ENCODE data around the gene PLEK. TPM values are rescaled to one million over a fixed set of nuclear protein-coding genes. Genes with fewer than 3 reads are reported as not detected.

Gene PLEK
- total RNA-seq, 1 donor from 2014 or later: not detected

DNA sequence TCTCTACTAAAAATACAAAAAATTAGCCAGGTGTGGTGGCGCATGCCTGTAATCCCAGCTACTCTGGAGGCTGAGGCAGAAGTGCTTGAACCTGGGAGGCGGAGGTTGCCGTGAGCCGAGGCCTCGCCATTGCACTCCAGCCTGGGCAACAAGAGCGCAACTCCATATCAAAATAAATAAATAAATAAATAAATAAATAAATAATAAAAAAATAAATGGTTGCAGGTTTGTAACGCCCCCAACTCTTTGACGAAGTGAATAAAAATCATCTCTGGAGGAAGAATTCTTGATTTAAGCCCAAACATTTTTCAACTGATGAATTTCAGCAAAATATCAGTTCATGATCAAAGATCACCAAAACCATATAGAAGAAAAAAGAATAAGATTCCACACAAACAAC, 32.1 kb upstream of the PLEK start:
- DNase-seq (ENCODE audit: low read depth) (no peak), FAIRE-seq (no peak)
- Histone ChIP-seq H3K27me3 (ENCODE audit: insufficient read depth, low read length) (no peaks in the 10 kb centered on the region), H3K79me2 (ENCODE audit: insufficient read depth, low read length) (no peaks in the 10 kb centered on the region), H3K4me2 (ENCODE audit: low read length) (no peak overlapping the region), H4K20me1 (ENCODE audit: insufficient read depth, low read length) (no peaks in the 10 kb centered on the region), H3K9ac (ENCODE audit: low read length) (no peak overlapping the region), H3K4me3 (ENCODE audit: insufficient read depth, low read depth, low read length) (no peak overlapping the region), H3K36me3 (ENCODE audit: insufficient read depth, low read length) (no peaks in the 10 kb centered on the region), H3K27ac (ENCODE audit: low read depth, low read length) (no peak overlapping the region), H3K9me3 (ENCODE audit: insufficient read depth, low read depth, low read length) (no peaks in the 10 kb centered on the region), H2AFZ (ENCODE audit: low read depth, low read length) (no peak overlapping the region), H3K4me1 (ENCODE audit: insufficient read depth, low read length) (no peaks in the 10 kb centered on the region)
- Mint-ChIP-seq H3K27ac (ENCODE audit: unreplicated experiment) (no peak overlapping the region), H3K27me3 (ENCODE audit: low read depth, unreplicated experiment) (no peaks in the 10 kb centered on the region), H3K4me1 (ENCODE audit: low read depth, unreplicated experiment) (peaks cover 18% of the 10 kb centered on the region), H3K9me3 (ENCODE audit: unreplicated experiment) (peaks cover 2% of the 10 kb centered on the region), H3K36me3 (ENCODE audit: low read depth, unreplicated experiment) (no peaks in the 10 kb centered on the region), H3K4me3 (ENCODE audit: unreplicated experiment) (no peak overlapping the region)
- TF ChIP-seq, protein P1, sequence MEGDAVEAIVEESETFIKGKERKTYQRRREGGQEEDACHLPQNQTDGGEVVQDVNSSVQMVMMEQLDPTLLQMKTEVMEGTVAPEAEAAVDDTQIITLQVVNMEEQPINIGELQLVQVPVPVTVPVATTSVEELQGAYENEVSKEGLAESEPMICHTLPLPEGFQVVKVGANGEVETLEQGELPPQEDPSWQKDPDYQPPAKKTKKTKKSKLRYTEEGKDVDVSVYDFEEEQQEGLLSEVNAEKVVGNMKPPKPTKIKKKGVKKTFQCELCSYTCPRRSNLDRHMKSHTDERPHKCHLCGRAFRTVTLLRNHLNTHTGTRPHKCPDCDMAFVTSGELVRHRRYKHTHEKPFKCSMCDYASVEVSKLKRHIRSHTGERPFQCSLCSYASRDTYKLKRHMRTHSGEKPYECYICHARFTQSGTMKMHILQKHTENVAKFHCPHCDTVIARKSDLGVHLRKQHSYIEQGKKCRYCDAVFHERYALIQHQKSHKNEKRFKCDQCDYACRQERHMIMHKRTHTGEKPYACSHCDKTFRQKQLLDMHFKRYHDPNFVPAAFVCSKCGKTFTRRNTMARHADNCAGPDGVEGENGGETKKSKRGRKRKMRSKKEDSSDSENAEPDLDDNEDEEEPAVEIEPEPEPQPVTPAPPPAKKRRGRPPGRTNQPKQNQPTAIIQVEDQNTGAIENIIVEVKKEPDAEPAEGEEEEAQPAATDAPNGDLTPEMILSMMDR (IDR thresholded peaks at IDR 0.05; ENCODE audit: insufficient read depth, low read depth, low read length): no peak
- no peak for TF ChIP-seq EZH2 (IDR thresholded peaks at IDR 0.05; ENCODE audit: insufficient read depth, low read length)

DNA sequence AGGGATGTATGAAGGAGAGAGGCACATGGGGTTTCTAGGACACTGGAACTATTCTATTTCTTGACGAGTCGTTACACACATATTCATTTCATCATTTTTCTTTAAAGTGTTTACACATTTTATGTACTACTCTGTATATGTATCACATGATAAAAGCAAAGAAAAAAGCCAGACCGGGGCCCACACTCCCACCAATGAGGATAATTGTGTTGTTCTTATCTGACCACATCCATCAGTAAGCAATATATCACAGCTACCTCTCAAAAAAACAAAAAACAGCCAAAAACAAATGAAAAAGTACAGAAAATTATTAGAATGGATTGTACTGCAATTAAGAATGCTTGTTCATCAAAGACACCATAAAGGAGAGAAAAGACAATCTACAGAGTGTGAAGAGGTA, 31.2 kb upstream of the PLEK start:
- no peak overlapping the region for H3K9ac ChIP-seq (ENCODE audit: low read length)
- Mint-ChIP-seq H3K9me3 (ENCODE audit: unreplicated experiment) (peaks cover 2% of the 10 kb centered on the region), H3K36me3 (ENCODE audit: low read depth, unreplicated experiment) (no peaks in the 10 kb centered on the region), H3K27me3 (ENCODE audit: low read depth, unreplicated experiment) (no peaks in the 10 kb centered on the region), H3K4me3 (ENCODE audit: unreplicated experiment) (no peak overlapping the region), H3K27ac (ENCODE audit: unreplicated experiment) (no peak overlapping the region), H3K4me1 (ENCODE audit: low read depth, unreplicated experiment) (peaks cover 13% of the 10 kb centered on the region)
- H3K9me3 ChIP-seq (ENCODE audit: insufficient read depth, low read depth, low read length): no peaks in the 10 kb centered on the region
- H3K4me1 ChIP-seq (ENCODE audit: insufficient read depth, low read length): no peaks in the 10 kb centered on the region
- H2AFZ ChIP-seq (ENCODE audit: low read depth, low read length): no peak overlapping the region
- H4K20me1 ChIP-seq (ENCODE audit: insufficient read depth, low read length): no peaks in the 10 kb centered on the region
- no peak for DNase-seq (ENCODE audit: low read depth)
- H3K27me3 ChIP-seq (ENCODE audit: insufficient read depth, low read length): no peaks in the 10 kb centered on the region
- no peaks in the 10 kb centered on the region for H3K36me3 ChIP-seq (ENCODE audit: insufficient read depth, low read length)
- no peak overlapping the region for H3K4me2 ChIP-seq (ENCODE audit: low read length)
- TF ChIP-seq EZH2 (IDR thresholded peaks at IDR 0.05; ENCODE audit: insufficient read depth, low read length): no peak
- TF ChIP-seq, protein P1 (IDR thresholded peaks at IDR 0.05; ENCODE audit: insufficient read depth, low read depth, low read length): no peak
- H3K4me3 ChIP-seq (ENCODE audit: insufficient read depth, low read depth, low read length): no peak overlapping the region
- no peak for FAIRE-seq
- H3K79me2 ChIP-seq (ENCODE audit: insufficient read depth, low read length): no peaks in the 10 kb centered on the region
- H3K27ac ChIP-seq (ENCODE audit: low read depth, low read length): no peak overlapping the region

DNA sequence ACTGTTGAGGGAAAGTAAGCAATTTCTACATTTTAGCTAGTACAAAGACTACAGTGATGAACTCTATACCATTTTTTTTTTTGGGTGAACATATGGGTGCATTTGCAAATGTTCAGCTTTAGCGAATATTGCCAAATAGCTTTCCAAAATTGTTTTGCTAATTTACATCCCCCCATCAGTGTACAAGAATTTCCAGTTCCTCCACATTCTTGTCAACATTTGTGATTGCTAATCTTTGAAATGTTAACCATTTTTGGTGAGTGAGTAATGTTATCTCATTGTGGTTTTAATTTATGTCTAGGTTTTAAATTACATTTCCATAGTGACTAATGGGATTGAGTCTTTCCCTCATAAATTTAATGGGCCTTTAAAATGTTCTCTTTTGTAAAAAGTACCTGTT, 28.9 kb upstream of the PLEK start:
- H3K27ac Mint-ChIP-seq (ENCODE audit: unreplicated experiment): no peak overlapping the region
- no peak overlapping the region for H3K4me3 Mint-ChIP-seq (ENCODE audit: unreplicated experiment)
- DNase-seq (ENCODE audit: low read depth) (peak; percentile 77), FAIRE-seq (peak; percentile 86)
- H3K79me2 ChIP-seq (ENCODE audit: insufficient read depth, low read length): no peaks in the 10 kb centered on the region
- H3K4me3 ChIP-seq (ENCODE audit: insufficient read depth, low read depth, low read length): no peak overlapping the region
- H3K27me3 ChIP-seq (ENCODE audit: insufficient read depth, low read length): no peaks in the 10 kb centered on the region
- H4K20me1 ChIP-seq (ENCODE audit: insufficient read depth, low read length): no peaks in the 10 kb centered on the region
- no peak overlapping the region for H3K9ac ChIP-seq (ENCODE audit: low read length)
- peaks cover 2% of the 10 kb centered on the region for H3K9me3 Mint-ChIP-seq (ENCODE audit: unreplicated experiment)
- no peaks in the 10 kb centered on the region for H3K36me3 Mint-ChIP-seq (ENCODE audit: low read depth, unreplicated experiment)
- no peaks in the 10 kb centered on the region for H3K36me3 ChIP-seq (ENCODE audit: insufficient read depth, low read length)
- H3K4me2 ChIP-seq (ENCODE audit: low read length): peak overlapping the region; percentile 47
- no peaks in the 10 kb centered on the region for H3K9me3 ChIP-seq (ENCODE audit: insufficient read depth, low read depth, low read length)
- no peak for TF ChIP-seq EZH2 (IDR thresholded peaks at IDR 0.05; ENCODE audit: insufficient read depth, low read length)
- TF ChIP-seq, protein P1 (IDR thresholded peaks at IDR 0.05; ENCODE audit: insufficient read depth, low read depth, low read length): no peak
- H2AFZ ChIP-seq (ENCODE audit: low read depth, low read length): no peak overlapping the region
- H3K4me1 Mint-ChIP-seq (ENCODE audit: low read depth, unreplicated experiment): peaks cover 2% of the 10 kb centered on the region
- peak overlapping the region; percentile 8 for H3K27ac ChIP-seq (ENCODE audit: low read depth, low read length)
- H3K4me1 ChIP-seq (ENCODE audit: insufficient read depth, low read length): no peaks in the 10 kb centered on the region
- no peaks in the 10 kb centered on the region for H3K27me3 Mint-ChIP-seq (ENCODE audit: low read depth, unreplicated experiment)
